Mucosa of rectum (tissue), 2 donors: ENCODE results near the gene STK16.

Experiments used
- H3K27ac ChIP-seq, 2 donors: one replicate each; pipeline ENCODE4 v1.7.0; 2013; ENCODE audit warnings: inconsistent platforms in 2 of 2, low read depth in 2 of 2, low read length in 2 of 2
- H3K27me3 ChIP-seq, 2 donors: one replicate each; pipeline ENCODE4 v1.7.0; 2013; ENCODE audit warnings: low read length in 2 of 2; ENCODE audit not compliant: control insufficient read depth in 2 of 2, insufficient read depth in 2 of 2
- H3K36me3 ChIP-seq, 2 donors: one replicate each; pipeline ENCODE4 v1.7.0; 2013; ENCODE audit warnings: low read length in 2 of 2; ENCODE audit not compliant: control insufficient read depth in 2 of 2, insufficient read depth in 2 of 2
- H3K4me1 ChIP-seq, 2 donors: one replicate each; pipeline ENCODE4 v1.7.0; 2013; ENCODE audit warnings: low read length in 2 of 2, mild to moderate bottlenecking in 1 of 2; ENCODE audit not compliant: control insufficient read depth in 2 of 2, insufficient read depth in 2 of 2
- H3K4me3 ChIP-seq, 2 donors: one replicate each; pipeline ENCODE4 v1.7.0; 2013; ENCODE audit warnings: low read length in 2 of 2
- H3K9ac ChIP-seq, 2 donors: one replicate each; pipeline ENCODE4 v1.7.0; 2013; ENCODE audit warnings: low read length in 2 of 2, low read depth in 1 of 2, mild to moderate bottlenecking in 1 of 2
- H3K9me3 ChIP-seq, 2 donors: one replicate each; pipeline ENCODE4 v1.7.0; 2013; ENCODE audit warnings: low read length in 2 of 2; ENCODE audit not compliant: control insufficient read depth in 2 of 2
- donor health status: healthy.
- donor health status: Normal muscosa, but diverticular disease.

Gene STK16

DNA sequence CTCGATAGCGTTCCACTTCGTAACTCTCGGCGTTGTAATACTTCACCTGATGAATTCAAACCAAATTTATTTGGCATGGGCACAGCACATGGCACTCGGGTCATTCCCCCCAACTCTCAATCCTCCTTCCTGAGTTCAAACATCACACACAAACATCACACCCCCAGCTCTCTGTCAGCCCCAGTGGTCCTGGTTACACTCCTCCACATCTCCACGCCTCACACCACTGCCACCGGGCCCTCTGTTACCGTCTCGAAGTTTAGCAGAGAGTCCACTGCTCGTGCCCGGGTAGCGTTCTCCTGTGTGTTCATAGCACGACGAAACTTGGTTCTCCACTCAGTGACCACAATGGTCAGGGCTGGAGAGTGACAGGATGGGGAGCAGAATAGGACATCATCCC lies 31.1 kb upstream of the STK16 start:
- H3K27ac ChIP-seq, result no peak overlapping the region
- H3K36me3 ChIP-seq, result peaks cover 19 to 24% of the 10 kb centered on the region in 2 donors
- H3K4me3 ChIP-seq, result no peak overlapping the region

DNA sequence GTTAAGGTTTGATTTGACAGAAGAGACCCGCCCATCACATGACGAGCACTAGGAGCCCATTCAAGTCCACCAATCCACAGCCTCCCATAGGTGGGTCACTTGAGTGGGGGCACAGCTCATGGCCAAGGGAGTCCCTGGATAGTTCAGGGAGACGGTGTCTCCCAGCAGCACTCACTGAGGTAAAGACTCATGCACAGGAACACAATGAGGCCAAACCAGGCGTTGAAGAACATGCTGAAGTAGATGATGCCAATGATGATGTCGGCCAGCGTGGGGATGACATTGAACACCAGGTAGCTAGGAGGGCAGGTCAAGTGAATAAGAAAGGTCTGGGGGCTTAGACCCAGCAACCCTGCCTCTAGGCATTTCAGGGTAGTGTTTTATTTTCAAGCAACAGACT lies 30.5 kb upstream of the STK16 start:
- H3K36me3 ChIP-seq, result peaks cover 12 to 25% of the 10 kb centered on the region in 2 donors
- peaks cover 25 to 26% of the 10 kb centered on the region in 2 donors for H3K4me1 ChIP-seq
- no peak overlapping the region for H3K4me3 ChIP-seq
- H3K9me3 ChIP-seq, result no peaks in the 10 kb centered on the region
- no peak overlapping the region for H3K27ac ChIP-seq
- no peaks in the 10 kb centered on the region for H3K27me3 ChIP-seq
- no peak overlapping the region for H3K9ac ChIP-seq

More for the DNA sequence above, 31.1 kb upstream of the STK16 start:
- peaks cover 18 to 20% of the 10 kb centered on the region in 2 donors for H3K4me1 ChIP-seq
- no peaks in the 10 kb centered on the region for H3K9me3 ChIP-seq
- no peaks in the 10 kb centered on the region for H3K27me3 ChIP-seq
- no peak overlapping the region for H3K9ac ChIP-seq

DNA sequence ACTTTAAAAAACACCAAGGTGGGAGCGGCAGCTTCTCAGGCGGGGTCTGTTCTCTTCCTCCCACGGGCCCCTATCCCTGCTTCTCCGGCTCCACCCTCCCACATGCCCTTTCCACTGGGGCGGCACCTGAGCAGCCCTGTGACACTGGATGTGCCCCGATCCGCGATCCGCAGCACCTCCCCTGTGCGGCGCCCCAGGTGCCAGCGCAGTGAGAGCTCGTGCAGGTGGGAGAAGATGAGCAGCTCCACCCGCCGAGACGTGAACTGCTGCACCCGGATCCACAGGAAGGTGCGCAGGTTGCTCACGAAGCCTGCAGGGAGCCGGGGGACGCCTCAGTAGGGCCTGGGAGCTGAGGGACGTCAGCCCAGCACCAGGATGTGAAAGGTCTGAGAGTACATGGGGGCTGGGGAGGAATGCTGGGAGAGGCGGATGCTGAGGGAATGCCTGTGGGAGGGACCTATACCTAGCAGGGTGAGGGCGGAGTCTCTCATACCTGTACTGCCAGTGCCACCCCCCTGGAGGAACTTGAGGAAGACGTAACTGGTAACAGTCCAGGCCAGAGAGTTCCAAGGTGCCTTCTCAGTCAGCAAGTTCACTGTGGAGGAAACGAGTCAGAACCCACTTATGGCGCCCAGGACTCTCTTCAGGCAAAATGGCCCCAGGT lies 29.3 kb upstream of the STK16 start:
- Histone ChIP-seq H3K4me1 (peaks cover 25 to 27% of the 10 kb centered on the region in 2 donors), H3K4me3 (no peak overlapping the region), H3K27ac (no peak overlapping the region), H3K27me3 (no peaks in the 10 kb centered on the region), H3K9ac (no peak overlapping the region), H3K9me3 (no peaks in the 10 kb centered on the region), H3K36me3 (peaks cover 21 to 26% of the 10 kb centered on the region in 2 donors)

DNA sequence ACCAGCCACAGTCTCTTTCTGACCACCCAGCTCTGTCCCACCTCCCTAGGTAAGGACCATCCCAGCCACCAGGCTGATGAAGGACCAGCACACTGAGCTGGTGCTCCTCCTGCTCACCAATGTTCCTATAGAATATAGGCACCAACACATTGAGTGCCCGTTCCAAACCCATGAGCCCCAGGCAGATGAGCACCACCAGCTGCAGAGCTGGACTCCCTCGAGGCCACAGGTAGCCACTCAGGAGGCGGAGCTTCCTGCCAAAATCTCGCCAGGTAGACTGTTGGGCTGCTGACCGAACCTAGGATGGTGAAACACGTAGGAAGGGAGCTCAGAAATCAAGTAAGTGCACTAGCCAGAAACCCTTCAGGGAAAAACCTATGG lies 28.8 kb upstream of the STK16 start:
- H3K27me3 ChIP-seq, result no peaks in the 10 kb centered on the region
- no peaks in the 10 kb centered on the region for H3K9me3 ChIP-seq
- no peak overlapping the region for H3K4me3 ChIP-seq
- no peak overlapping the region for H3K9ac ChIP-seq
- H3K27ac ChIP-seq, result no peak overlapping the region
- H3K4me1 ChIP-seq, result peaks cover 25 to 27% of the 10 kb centered on the region in 2 donors
- H3K36me3 ChIP-seq, result peaks cover 26% of the 10 kb centered on the region in 2 donors

DNA sequence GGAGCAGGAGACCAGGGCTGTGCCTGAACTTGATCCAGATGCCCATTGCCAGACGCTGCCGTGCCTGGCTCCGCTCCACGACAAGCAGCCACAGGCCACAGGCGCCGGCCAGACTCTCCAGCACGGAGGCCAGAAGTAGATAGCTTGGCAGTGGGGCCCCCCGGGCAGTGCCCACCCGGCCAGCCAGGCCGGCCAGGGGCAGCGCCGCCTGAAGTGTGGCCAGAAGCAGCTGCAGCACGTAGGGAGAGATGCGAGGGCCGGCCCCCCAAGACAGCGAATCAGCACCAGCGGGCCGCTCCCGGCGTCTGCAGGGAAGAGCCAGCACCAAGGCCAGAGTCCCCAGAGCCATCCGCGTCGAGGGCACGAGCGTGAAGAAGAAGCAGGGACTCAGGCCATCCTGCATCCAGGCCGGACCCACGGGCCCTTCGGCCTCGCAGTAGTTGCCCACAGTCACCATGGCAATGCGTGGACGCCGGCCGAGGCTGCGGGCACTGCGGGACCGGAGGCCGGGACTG lies 27.0 kb upstream of the STK16 start:
- H3K4me1 ChIP-seq, result peaks cover 25 to 27% of the 10 kb centered on the region in 2 donors
- H3K27ac ChIP-seq, result peak overlapping the region; percentile 87 to 90
- peaks cover 34 to 38% of the 10 kb centered on the region in 2 donors for H3K36me3 ChIP-seq
- no peaks in the 10 kb centered on the region for H3K27me3 ChIP-seq
- no peaks in the 10 kb centered on the region for H3K9me3 ChIP-seq
- H3K9ac ChIP-seq, result peak overlapping the region; percentile 56 to 68
- peak overlapping the region; percentile 71 to 74 for H3K4me3 ChIP-seq

DNA sequence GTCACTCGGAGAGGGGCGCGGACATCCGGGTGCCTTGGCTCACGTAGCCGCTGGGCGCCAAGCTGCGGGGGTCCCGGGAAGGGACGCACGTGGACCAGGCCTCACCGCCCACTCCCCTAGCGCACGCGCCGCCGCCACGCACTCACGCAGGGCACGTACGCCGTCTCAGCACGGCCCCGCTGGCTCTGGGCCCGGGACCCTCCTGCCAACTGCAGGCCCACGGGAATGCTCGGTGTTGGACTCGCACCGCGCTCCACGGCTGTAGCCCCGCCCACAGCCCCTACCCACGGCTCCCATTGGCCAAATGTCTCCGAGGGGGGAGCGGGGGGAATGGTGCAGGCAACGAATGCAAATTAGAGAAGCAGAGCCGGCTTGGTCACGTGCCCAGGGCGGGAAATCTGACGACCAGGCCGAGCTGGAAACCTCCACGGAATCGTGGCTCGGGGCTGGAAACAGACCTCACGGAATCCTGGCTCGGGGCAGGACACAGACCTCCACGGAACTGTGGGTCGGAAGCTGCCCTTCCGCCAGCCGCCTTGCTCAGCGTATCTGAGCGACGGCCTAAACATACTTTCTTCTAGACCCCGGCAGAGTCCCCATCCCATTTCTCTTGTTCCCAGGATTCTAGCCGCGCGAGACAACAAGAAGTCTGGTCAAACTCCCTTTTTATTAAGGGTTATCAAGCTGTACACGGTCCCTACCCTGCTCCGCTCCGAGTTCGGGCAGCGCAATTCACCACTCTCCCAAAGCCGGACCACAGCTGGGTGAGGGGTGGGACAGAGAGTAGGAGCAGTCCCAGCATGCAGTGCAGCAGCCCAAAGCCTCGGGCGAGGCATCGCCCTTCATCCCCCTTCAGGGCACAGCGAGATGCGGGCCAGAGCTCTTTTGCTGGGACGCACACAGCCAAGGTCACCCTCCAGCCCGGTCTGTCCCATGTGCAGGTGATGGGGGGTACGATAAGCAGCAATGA lies 26.3 kb upstream of the STK16 start, which contains the start of gene ABCB6:
Gene ABCB6 (minus strand): TSS at position 227 of the 970 bp plus-strand sequence. CDS start 285 bp downstream, outside the sequence.
- Histone ChIP-seq H3K27ac (peak within 1 kb of the TSS; percentile 87 to 90), H3K9me3 (no peaks in the 10 kb centered on the region), H3K36me3 (peaks cover 39 to 44% of the 10 kb centered on the region in 2 donors), H3K4me3 (peak within 1 kb of the TSS; percentile 71 to 74), H3K27me3 (no peaks in the 10 kb centered on the region), H3K4me1 (peaks cover 25 to 27% of the 10 kb centered on the region in 2 donors), H3K9ac (peak within 1 kb of the TSS; percentile 56 to 68)

DNA sequence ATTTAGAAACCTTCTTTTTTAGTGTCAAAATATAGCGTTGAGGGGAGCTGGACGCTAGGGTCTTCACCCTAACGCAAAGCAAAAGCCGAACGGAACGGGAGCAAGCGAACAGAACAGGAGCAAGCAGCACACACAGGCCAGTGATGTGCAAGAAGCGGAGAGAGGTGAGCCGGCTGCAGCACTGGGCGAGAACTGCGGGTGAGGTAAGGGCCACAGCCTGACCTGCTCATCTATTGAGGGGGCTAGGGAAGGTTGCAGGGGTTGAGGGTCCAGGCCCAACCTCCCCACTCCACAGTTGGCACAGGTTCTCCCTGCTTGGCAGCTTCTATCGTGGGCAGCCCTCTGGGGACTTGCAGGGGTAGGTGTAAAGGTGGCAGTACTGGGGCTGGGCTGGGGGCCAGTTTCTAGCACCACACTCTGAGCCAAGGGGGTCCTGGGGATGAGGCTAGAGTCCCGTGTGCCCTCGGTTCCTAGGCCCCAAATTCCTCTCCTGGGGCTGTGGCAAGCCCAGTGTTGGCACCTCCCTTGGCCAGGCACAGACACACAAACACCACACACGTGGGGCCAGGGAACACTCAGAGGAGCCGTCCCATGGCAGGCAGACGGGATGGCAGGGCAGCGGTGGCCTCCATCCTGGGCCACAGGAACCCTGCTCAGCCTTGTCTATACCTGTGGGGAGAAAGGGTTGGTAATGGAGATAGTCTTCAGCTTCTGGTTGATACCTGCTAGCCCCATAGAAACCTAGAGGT lies 25.3 kb upstream of the STK16 start:
- Histone ChIP-seq H3K27me3 (no peaks in the 10 kb centered on the region), H3K9me3 (no peaks in the 10 kb centered on the region), H3K4me3 (no peak overlapping the region), H3K9ac (peak overlapping the region in 1 of 2 donors; percentile 68), H3K4me1 (peaks cover 25 to 27% of the 10 kb centered on the region in 2 donors), H3K36me3 (peaks cover 45 to 49% of the 10 kb centered on the region in 2 donors), H3K27ac (no peak overlapping the region)

DNA sequence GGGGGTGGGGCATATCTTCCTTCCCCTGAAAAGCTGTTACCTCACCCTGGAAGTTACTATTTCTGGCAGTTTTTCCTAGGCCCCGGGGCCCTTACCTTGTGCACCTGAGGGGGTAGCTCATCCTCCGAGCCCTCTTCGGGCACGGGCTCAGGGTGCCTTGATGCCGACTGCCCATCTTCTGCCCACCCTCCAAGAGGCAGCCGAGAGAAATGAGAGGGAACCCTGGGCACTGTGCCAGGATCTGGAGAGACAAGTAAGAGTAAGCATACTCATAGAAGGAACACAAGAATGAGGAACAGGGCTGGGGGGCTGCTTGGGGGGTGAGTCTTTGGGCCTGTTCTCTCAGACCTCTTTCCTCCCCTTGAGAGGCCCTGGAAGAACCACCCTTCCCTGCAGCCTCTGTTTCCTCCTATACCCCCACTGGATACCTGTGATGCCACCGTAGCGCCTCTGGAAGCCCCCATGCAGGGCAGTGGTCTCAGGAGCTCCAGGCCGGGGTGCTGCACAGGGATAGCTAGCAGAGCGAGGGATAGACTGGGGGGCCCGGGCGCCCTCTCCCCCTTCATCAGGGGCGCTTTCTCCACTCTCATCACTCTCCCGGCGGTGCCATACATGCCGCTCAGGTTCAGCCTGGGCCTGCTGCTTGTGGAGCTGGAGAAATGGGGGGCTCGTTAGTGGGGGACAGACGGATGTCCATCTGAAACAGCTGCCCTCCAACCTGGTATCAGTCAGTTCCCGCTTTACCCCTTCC lies 24.5 kb upstream of the STK16 start:
- Histone ChIP-seq H3K4me1 (peaks cover 25 to 27% of the 10 kb centered on the region in 2 donors), H3K27me3 (no peaks in the 10 kb centered on the region), H3K27ac (no peak overlapping the region), H3K36me3 (peaks cover 53 to 58% of the 10 kb centered on the region in 2 donors), H3K9ac (no peak overlapping the region), H3K9me3 (no peaks in the 10 kb centered on the region), H3K4me3 (no peak overlapping the region)

DNA sequence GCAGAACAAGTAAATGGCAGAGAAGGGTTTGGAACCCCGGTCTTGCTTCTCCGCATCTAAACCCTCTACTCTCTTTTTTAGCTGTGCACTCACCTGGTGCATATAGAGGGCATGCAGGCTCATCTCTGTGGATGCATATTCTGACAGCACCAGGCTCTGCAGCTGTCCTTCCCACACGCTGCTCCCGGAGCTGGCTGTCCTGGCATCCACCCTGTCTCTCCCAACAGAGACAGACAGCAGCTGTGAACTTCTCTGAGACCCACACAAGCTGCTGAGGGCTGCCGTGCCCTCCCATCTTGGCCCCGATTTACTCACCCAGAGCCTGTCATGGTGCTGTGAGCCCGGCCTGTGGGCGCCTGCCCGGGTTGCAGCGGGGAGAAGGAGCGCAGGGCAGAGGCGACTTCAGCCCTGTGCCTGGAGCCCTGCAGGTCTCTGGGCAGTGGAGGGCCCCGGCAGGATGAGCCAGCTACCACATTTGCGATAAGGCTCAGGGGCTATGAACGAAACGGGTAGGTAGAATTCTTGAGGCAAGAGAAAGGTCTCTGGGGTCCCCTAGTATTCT lies 23.2 kb upstream of the STK16 start:
- Histone ChIP-seq H3K9me3 (no peaks in the 10 kb centered on the region), H3K27me3 (no peaks in the 10 kb centered on the region), H3K4me1 (peaks cover 25 to 27% of the 10 kb centered on the region in 2 donors), H3K36me3 (peaks cover 54 to 63% of the 10 kb centered on the region in 2 donors), H3K9ac (no peak overlapping the region), H3K27ac (no peak overlapping the region), H3K4me3 (no peak overlapping the region)
